AG10803 (cell line): ENCODE measurements around the gene COPE.

Experiments
- DNase-seq: peaks from one replicate; pipeline ENCODE4 v3.0.0; 2010; ENCODE audit warnings: low read depth
- H3K4me3 ChIP-seq: 2 replicates; pipeline ENCODE4 v1.5.1; 2011; ENCODE audit warnings: mild to moderate bottlenecking, low read length, control low read depth
- TF ChIP-seq, protein P1 (sequence below): conservative IDR thresholded peaks from 2 replicates; pipeline ENCODE4 v1.5.1; 2011; ENCODE audit warnings: mild to moderate bottlenecking, low read length, control low read depth, inconsistent platforms

Gene COPE

DNA sequence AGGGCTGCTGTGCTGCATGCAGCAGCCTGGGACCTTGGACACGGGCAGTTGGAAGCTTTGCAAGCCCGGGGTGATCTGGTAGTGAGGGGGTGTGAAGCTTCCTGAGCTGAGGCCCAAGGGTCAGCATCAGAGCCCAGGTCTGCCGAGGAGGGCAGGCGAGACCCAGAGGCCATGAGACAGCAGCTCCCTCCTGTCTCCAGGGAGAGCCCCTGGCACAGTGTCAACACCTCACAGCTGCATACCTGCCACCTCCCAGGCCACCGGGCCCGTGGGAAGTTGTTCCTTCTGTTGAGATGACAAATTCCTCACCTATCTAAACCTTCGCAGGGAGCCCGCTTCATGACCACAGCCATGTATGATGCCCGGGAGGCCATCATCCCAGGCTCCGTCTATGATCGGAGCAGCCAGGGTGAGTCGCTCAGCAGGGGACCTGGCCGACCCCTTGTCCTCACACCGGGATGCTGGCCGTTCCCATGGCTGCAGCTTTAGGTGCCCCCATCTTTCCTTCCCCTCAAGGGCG is 55.3 kb downstream of the COPE start:
- H3K4me3 ChIP-seq = no peak overlapping the region
- TF ChIP-seq, protein P1, sequence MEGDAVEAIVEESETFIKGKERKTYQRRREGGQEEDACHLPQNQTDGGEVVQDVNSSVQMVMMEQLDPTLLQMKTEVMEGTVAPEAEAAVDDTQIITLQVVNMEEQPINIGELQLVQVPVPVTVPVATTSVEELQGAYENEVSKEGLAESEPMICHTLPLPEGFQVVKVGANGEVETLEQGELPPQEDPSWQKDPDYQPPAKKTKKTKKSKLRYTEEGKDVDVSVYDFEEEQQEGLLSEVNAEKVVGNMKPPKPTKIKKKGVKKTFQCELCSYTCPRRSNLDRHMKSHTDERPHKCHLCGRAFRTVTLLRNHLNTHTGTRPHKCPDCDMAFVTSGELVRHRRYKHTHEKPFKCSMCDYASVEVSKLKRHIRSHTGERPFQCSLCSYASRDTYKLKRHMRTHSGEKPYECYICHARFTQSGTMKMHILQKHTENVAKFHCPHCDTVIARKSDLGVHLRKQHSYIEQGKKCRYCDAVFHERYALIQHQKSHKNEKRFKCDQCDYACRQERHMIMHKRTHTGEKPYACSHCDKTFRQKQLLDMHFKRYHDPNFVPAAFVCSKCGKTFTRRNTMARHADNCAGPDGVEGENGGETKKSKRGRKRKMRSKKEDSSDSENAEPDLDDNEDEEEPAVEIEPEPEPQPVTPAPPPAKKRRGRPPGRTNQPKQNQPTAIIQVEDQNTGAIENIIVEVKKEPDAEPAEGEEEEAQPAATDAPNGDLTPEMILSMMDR = no peak
- no peak for DNase-seq

DNA sequence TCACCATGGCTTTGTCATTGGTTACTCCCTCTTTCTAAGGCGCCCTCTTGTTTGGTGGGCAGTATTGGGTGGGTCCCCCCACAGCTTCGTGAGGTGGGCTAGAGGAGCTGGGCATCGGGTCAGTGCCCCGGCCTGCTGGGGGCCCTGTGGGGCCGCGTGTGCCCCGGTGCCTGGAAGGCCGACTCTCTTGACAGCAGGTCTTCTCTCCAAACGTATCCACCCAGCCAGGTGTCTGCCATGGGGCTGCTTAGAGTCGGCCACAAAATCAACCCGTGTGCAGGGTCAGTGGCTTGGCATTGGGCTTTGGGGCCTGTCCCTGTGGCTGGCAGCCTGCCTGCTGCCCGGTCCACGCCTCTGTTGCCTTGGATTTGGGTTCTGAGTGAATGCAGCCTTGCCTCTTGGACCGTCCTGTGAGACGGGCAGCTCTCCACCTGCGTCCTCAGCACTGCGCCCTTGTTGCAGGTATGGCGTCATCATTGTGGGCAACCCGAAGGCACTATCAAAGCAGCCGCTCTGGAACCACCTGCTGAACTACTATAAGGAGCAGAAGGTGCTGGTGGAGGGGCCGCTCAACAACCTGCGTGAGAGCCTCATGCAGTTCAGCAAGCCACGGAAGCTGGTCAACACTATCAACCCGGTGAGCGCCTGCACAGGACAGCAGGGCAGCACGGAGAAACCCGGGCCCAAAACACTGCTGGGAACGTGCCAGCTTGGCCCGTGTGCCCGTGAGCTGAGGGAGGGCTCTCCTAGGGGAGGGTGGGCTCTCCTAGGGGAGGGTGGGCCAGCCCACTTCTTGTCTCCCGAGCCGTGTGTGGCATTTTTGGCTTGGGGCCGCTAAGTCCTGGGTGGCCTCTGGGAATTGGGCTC is 56.0 kb downstream of the COPE start:
- H3K4me3 ChIP-seq = no peak overlapping the region
- no peak for DNase-seq
- TF ChIP-seq, protein P1 = no peak

DNA sequence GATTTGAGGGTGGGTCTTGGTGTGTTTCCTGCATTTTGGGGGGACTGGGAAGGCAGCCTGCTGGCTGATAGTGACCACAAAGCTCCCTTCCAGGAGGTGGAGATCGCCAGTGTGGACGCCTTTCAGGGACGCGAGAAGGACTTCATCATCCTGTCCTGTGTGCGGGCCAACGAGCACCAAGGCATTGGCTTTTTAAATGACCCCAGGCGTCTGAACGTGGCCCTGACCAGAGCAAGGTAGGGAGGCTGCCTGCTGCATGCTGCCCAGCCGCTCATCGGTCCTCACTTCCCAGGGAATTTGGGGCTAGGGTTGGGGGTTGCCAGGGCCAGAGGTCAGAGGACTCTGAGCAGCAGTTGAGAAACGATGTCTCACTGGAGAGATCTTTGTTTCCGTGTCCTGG is 57.3 kb downstream of the COPE start:
- no peak overlapping the region for H3K4me3 ChIP-seq
- DNase-seq = no peak
- TF ChIP-seq, protein P1 = no peak

DNA sequence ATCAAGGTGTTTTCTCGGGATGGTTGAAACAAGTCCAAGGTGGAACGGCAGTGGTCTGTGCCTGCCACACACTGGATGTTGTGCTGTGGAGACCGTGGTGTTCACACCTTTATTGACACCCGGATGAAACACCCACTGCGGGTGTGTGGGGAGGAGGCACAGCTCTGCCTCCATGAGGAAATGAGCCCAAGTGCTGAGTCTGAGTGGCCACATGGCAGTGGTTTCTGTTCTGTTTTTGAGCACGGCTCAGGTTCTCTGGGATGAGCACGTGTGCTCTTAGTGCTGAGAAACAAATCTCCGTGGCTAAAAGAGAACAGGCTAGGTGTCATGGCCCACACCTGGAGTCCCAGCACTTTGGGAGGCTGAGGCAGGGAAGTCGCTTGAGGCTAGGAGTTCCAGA is 58.0 kb downstream of the COPE start:
- no peak overlapping the region for H3K4me3 ChIP-seq
- no peak for DNase-seq
- TF ChIP-seq, protein P1 = no peak

DNA sequence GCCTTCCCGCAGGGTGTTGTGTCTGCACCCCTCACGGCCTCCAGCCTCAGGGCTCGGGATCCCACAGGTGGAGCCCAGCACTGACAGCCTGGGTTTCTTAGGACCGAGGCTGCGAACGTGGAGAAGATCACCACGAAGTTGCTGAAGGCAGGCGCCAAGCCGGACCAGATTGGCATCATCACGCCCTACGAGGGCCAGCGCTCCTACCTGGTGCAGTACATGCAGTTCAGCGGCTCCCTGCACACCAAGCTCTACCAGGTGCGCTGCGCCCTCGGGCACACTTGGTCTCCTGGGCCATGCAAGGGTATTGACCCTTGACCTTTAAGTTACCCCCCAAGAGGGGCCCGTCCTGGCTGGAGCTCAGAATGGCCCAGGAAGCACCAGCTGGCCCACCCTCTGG is 58.5 kb downstream of the COPE start:
- no peak for DNase-seq
- TF ChIP-seq, protein P1 = no peak
- no peak overlapping the region for H3K4me3 ChIP-seq

DNA sequence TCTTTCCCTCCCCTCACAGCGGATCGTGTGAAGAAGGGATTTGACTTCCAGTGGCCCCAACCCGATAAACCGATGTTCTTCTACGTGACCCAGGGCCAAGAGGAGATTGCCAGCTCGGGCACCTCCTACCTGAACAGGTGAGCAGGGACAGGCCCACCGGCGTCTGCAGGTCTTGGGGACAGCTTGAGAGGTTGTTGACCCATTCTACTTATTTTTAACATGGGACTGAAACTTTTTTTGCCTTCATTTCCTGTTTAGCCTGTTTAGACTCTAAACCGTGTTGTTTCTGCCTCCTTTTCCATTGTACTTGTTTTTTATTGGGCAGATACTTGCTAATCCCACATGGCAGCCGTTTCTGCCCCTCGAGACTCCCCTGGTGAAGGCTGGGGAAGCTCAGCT is 58.9 kb downstream of the COPE start:
- TF ChIP-seq, protein P1 = no peak
- no peak overlapping the region for H3K4me3 ChIP-seq
- DNase-seq = no peak
